WTC11 (cell line): ENCODE data around the gene SPINK14. TPM values are rescaled to one million over a fixed set of nuclear protein-coding genes. Genes with fewer than 3 reads are reported as not detected.

ENCODE experiments used
- ATAC-seq: fragments of 200-7000 bp; cut with Tn5 transposase; 2 replicates; pipeline ENCODE4 v1.10.0; 2021; ENCODE audit warnings: mild to moderate bottlenecking, moderate library complexity
- CTCF ChIA-PET: fragments of 300-600 bp; sonication (Branson Sonifier 250); formaldehyde crosslinking; loops from one replicate; lab custom pipeline; 2021; ENCODE audit warnings: antibody characterized with exemption; lab: Charles Lee
- POLR2A ChIA-PET: fragments of 350-600 bp; sonication (Branson Sonifier 250); formaldehyde crosslinking; loops from one replicate; lab custom pipeline; 2021; ENCODE audit warnings: antibody characterized with exemption; lab: Charles Lee
- DNase-seq: peaks from one replicate; pipeline ENCODE4 v3.0.0; 2021; ENCODE audit warnings: low spot score
- H3K27ac Mint-ChIP-seq: 2 replicates; pipeline ENCODE4 v1.8.0; 2021; ENCODE audit warnings: mixed read lengths
- H3K27me3 Mint-ChIP-seq: 2 replicates; pipeline ENCODE4 v1.8.0; 2021; ENCODE audit warnings: low read depth, mild to moderate bottlenecking, moderate library complexity, mixed read lengths
- H3K36me3 Mint-ChIP-seq: 2 replicates; pipeline ENCODE4 v1.8.0; 2021; ENCODE audit warnings: mixed read lengths
- H3K4me1 Mint-ChIP-seq: 2 replicates; pipeline ENCODE4 v1.8.0; 2022; ENCODE audit warnings: mixed read lengths
- H3K4me3 Mint-ChIP-seq: 2 replicates; pipeline ENCODE4 v1.8.0; 2021; ENCODE audit warnings: mild to moderate bottlenecking, moderate library complexity, mixed read lengths
- H3K9me3 Mint-ChIP-seq: 2 replicates; pipeline ENCODE4 v1.8.0; 2021; ENCODE audit warnings: mixed read lengths
- ATF2 ChIP-seq: sonication (generic); formaldehyde crosslinking; IDR thresholded peaks from 2 replicates; pipeline ENCODE4 v1.8.1; 2022; ENCODE audit warnings: low read depth, missing genetic modification reagents, borderline replicate concordance
- ATF3 ChIP-seq: sonication (generic); formaldehyde crosslinking; conservative IDR thresholded peaks from 2 replicates; pipeline ENCODE4 v1.8.1; 2022; ENCODE audit warnings: mild to moderate bottlenecking, missing genetic modification reagents
- CBFB ChIP-seq: sonication (generic); formaldehyde crosslinking; IDR thresholded peaks from 2 replicates; pipeline ENCODE4 v1.8.1; 2022; ENCODE audit warnings: mild to moderate bottlenecking, low read depth, missing genetic modification reagents
- CREM ChIP-seq: sonication (generic); formaldehyde crosslinking; IDR thresholded peaks from 2 replicates; pipeline ENCODE4 v1.8.1; 2022; ENCODE audit warnings: mild to moderate bottlenecking, missing genetic modification reagents, moderate library complexity
- E2F5 ChIP-seq: sonication (generic); formaldehyde crosslinking; IDR thresholded peaks from 2 replicates; pipeline ENCODE4 v1.8.1; 2022; ENCODE audit warnings: mild to moderate bottlenecking, moderate library complexity, missing genetic modification reagents
- ERG ChIP-seq: fragments of 250-450 bp; sonication (Bioruptor Pico); IDR thresholded peaks from 2 replicates; pipeline ENCODE4 v1.8.0; 2021; ENCODE audit warnings: mild to moderate bottlenecking
- ETV6 ChIP-seq: sonication (generic); formaldehyde crosslinking; IDR thresholded peaks from 2 replicates; pipeline ENCODE4 v1.8.1; 2022; ENCODE audit warnings: mild to moderate bottlenecking, missing genetic modification reagents
- FOXK1 ChIP-seq: sonication (generic); formaldehyde crosslinking; IDR thresholded peaks from 2 replicates; pipeline ENCODE4 v1.8.0; 2022; ENCODE audit warnings: mild to moderate bottlenecking, moderate library complexity, missing genetic modification reagents
- FOXP4 ChIP-seq: sonication (generic); formaldehyde crosslinking; IDR thresholded peaks from 2 replicates; pipeline ENCODE4 v1.8.0; 2022; ENCODE audit warnings: mild to moderate bottlenecking, missing genetic modification reagents
- MYBL2 ChIP-seq: sonication (generic); formaldehyde crosslinking; IDR thresholded peaks from 2 replicates; pipeline ENCODE4 v1.8.1; 2023; ENCODE audit warnings: mild to moderate bottlenecking, moderate library complexity, missing genetic modification reagents
- PREB ChIP-seq: sonication (generic); formaldehyde crosslinking; IDR thresholded peaks from 2 replicates; pipeline ENCODE4 v1.8.1; 2022; ENCODE audit warnings: mild to moderate bottlenecking, missing genetic modification reagents, moderate library complexity, borderline replicate concordance
- PRRX2 ChIP-seq: fragments of 250-450 bp; sonication (Bioruptor Pico); IDR thresholded peaks from 2 replicates; pipeline ENCODE4 v1.8.0; 2021; ENCODE audit warnings: mild to moderate bottlenecking
- SMAD3 ChIP-seq: sonication (generic); formaldehyde crosslinking; IDR thresholded peaks from 2 replicates; pipeline ENCODE4 v1.8.0; 2022; ENCODE audit warnings: missing genetic modification reagents, mild to moderate bottlenecking, borderline replicate concordance
- SOX15 ChIP-seq: fragments of 250-450 bp; sonication (Bioruptor Pico); IDR thresholded peaks from 2 replicates; pipeline ENCODE4 v1.9.0; 2021; ENCODE audit warnings: mild to moderate bottlenecking
- TCF7 ChIP-seq: sonication (generic); formaldehyde crosslinking; IDR thresholded peaks from 2 replicates; pipeline ENCODE4 v1.8.0; 2022; ENCODE audit warnings: mild to moderate bottlenecking, low read depth, missing genetic modification reagents, moderate library complexity
- TEAD1 ChIP-seq: sonication (generic); formaldehyde crosslinking; IDR thresholded peaks from 2 replicates; pipeline ENCODE4 v1.8.0; 2022; ENCODE audit warnings: mild to moderate bottlenecking, missing genetic modification reagents
- USF2 ChIP-seq: sonication (generic); formaldehyde crosslinking; IDR thresholded peaks from 2 replicates; pipeline ENCODE4 v1.8.1; 2023; ENCODE audit warnings: mild to moderate bottlenecking, missing genetic modification reagents, moderate library complexity
- ZBTB43 ChIP-seq: sonication (generic); formaldehyde crosslinking; IDR thresholded peaks from 2 replicates; pipeline ENCODE4 v1.8.1; 2023; ENCODE audit warnings: mild to moderate bottlenecking, missing genetic modification reagents
- ZNF121 ChIP-seq: sonication (generic); formaldehyde crosslinking; IDR thresholded peaks from 2 replicates; pipeline ENCODE4 v1.8.0; 2023; ENCODE audit warnings: missing genetic modification reagents
- ZNF219 ChIP-seq: sonication (generic); formaldehyde crosslinking; IDR thresholded peaks from 2 replicates; pipeline ENCODE4 v1.8.0; 2023; ENCODE audit warnings: missing genetic modification reagents, mild to moderate bottlenecking, borderline replicate concordance
- ZNF416 ChIP-seq: fragments of 250-450 bp; sonication (Bioruptor Pico); IDR thresholded peaks from 2 replicates; pipeline ENCODE4 v1.9.0; 2021; ENCODE audit warnings: mild to moderate bottlenecking, inconsistent platforms
- ZNF532 ChIP-seq: fragments of 250-450 bp; sonication (Bioruptor Pico); IDR thresholded peaks from 2 replicates; pipeline ENCODE4 v1.9.0; 2021; ENCODE audit warnings: mild to moderate bottlenecking, borderline replicate concordance
- ZNF671 ChIP-seq: fragments of 250-450 bp; sonication (Bioruptor Pico); IDR thresholded peaks from 2 replicates; pipeline ENCODE4 v1.8.0; 2021; ENCODE audit warnings: mild to moderate bottlenecking
- total RNA-seq: library from RNA; stranded (reverse); gene quantifications from 3 replicates; pipeline ENCODE4 v1.2.3, GENCODE V29; 2021

SPINK14 gene
- total RNA-seq, 1 experiment from 2014 or later: not detected

GRCh38 chr5:148176480-148176879 is 8.1 kb downstream of the SPINK14 start (continued):
- TF ChIP-seq SOX15 (no peak), ZBTB43 (CRISPR knock-in tag) (no peak), E2F5 (no peak), ATF2 (CRISPR knock-in tag) (no peak), USF2 (CRISPR knock-in tag) (no peak), ZNF121 (no peak), ZNF671 (no peak), PRRX2 (no peak), CBFB (no peak), FOXP4 (no peak), MYBL2 (CRISPR knock-in tag) (no peak), ERG (no peak), ZNF532 (CRISPR knock-in tag) (no peak), PREB (CRISPR knock-in tag) (no peak)

- Mint-ChIP-seq H3K27ac (no peak overlapping the region), H3K4me3 (no peak overlapping the region), H3K36me3 (no peaks in the 10 kb centered on the region), H3K9me3 (no peaks in the 10 kb centered on the region), H3K4me1 (no peaks in the 10 kb centered on the region), H3K27me3 (no peaks in the 10 kb centered on the region)
- ChIA-PET CTCF (no interaction called here), POLR2A (no interaction called here)
- DNase-seq: no peak
- no peak for ATAC-seq
- TF ChIP-seq ATF3 (CRISPR knock-in tag) (no peak), FOXK1 (CRISPR knock-in tag) (no peak), CREM (CRISPR knock-in tag) (no peak), ERG (no peak), TEAD1 (CRISPR knock-in tag) (no peak), SMAD3 (CRISPR knock-in tag) (no peak), ETV6 (CRISPR knock-in tag) (no peak), ZNF219 (CRISPR knock-in tag) (no peak), TCF7 (no peak), ZNF416 (CRISPR knock-in tag) (no peak)
Measured at GRCh38 chr5:148177207-148177606, 8.9 kb downstream of the SPINK14 start.
